Stimulated activated naive CD8-positive, alpha-beta T cell treated with anti-CD3 and anti-CD28 coated beads, Interleukin-15, amount 100 ng/mL, for 72 hours (primary cell): ENCODE results near the gene STX3.
"Not testable (repeated sequence)": the region's sequence is repeated elsewhere in the genome, so short reads cannot be mapped to it uniquely, and the experiment has no call there.

Source experiments
- ATAC-seq: fragments of 150-1000 bp; cut with Tn5 transposase; 2 replicates; pipeline ENCODE4 v1.10.0; 2021; ENCODE audit warnings: mild to moderate bottlenecking, moderate library complexity
- DNase-seq, 2 donors: peaks; one replicate each; pipeline ENCODE4 v3.0.0; 2021 to 2022
- H3K27ac Mint-ChIP-seq, 2 donors: one replicate each; pipeline ENCODE4 v1.8.0; 2022; ENCODE audit warnings: mild to moderate bottlenecking in 2 of 2, mixed read lengths in 2 of 2, moderate library complexity in 2 of 2
- H3K27me3 Mint-ChIP-seq: one replicate; pipeline ENCODE4 v1.8.0; 2022; ENCODE audit warnings: mixed read lengths
- H3K4me1 Mint-ChIP-seq: one replicate; pipeline ENCODE4 v1.8.0; 2022; ENCODE audit warnings: mild to moderate bottlenecking, mixed read lengths
- H3K4me3 Mint-ChIP-seq, 2 donors: one replicate each; pipeline ENCODE4 v1.8.0; 2022; ENCODE audit warnings: mild to moderate bottlenecking in 2 of 2, mixed read lengths in 2 of 2, moderate library complexity in 1 of 2
- H3K9me3 Mint-ChIP-seq, 2 donors: one replicate each; pipeline ENCODE4 v1.8.0; 2022; ENCODE audit warnings: mixed read lengths in 2 of 2

STX3 gene

GRCh38 chr11:59829358-59829757, 74.2 kb downstream of the STX3 start:
- Mint-ChIP-seq H3K9me3 (no peaks in the 10 kb centered on the region), H3K4me1 (peaks cover 8% of the 10 kb centered on the region), H3K4me3 (no peak overlapping the region), H3K27ac (no peak overlapping the region), H3K27me3 (peaks cover 8% of the 10 kb centered on the region)
- no peak for ATAC-seq
- no peak for DNase-seq

DNA sequence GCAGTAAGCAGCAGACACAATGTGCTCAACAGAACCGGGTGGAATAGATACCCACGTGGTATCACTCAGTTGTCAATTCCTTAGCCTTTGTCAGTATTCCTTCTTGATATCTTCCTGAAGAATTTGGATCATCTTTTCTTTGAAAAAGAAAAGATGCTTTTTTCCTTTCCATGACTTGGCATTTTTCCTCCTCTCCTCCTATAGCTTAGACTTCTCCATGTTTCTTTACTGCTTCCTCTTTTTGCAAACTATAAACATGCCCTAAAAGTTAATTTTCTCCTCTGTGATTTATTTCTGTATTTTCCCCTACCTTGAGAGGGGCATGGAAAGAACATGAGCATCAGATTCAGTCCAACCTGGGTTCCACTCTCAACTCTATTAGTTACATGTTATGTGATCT, 78.4 kb downstream of the STX3 start:
- Mint-ChIP-seq H3K4me1 (peaks cover 8% of the 10 kb centered on the region), H3K27me3 (peaks cover 13% of the 10 kb centered on the region), H3K9me3 (no peaks in the 10 kb centered on the region), H3K27ac (no peak overlapping the region), H3K4me3 (no peak overlapping the region)
- no peak for DNase-seq
- no peak for ATAC-seq

DNA sequence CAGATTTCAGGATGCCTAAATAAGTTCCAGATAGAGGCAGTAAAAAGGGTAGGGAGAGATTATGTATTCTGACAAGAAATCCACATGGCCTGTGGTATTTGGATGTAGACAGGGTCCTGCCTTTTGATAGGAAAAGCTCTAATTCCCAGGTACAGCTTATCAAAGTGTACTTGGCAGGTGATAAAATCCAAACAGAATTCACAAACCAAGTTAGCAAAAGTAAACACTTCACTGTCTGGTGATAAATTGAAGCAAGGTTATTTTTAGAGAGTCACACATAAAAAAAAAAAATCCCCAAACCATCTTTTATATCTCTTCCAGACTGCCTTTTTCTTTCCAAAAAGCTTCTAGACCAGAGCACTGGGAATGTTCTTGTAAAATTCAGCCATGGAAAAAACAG, 84.4 kb downstream of the STX3 start:
- Mint-ChIP-seq H3K27ac (no peak overlapping the region), H3K4me1 (no peaks in the 10 kb centered on the region), H3K9me3 (no peaks in the 10 kb centered on the region), H3K4me3 (no peak overlapping the region), H3K27me3 (peaks cover 23% of the 10 kb centered on the region)
- ATAC-seq (no peak), DNase-seq (no peak)

DNA sequence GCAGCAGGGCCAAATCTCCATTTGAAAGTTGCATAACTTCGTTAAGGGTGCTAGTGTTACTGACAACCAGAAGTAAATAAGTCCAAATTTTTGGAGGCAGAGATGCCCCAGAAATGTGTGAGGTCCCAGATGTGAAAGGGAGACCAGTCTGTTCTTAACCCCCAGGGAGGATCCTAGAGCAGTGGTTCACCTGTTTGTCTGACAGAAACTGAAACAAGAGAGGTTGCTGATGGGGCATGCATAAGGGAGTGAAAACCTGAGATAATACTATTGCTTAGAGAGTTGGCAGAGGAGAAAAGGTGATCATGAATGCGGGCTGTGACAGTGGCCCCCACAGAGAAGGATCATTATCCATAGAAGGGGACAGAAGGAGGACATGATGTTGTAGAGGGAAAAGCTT, 86.3 kb downstream of the STX3 start:
- Mint-ChIP-seq H3K4me3 (no peak overlapping the region), H3K27me3 (peaks cover 14% of the 10 kb centered on the region), H3K9me3 (no peaks in the 10 kb centered on the region), H3K4me1 (no peaks in the 10 kb centered on the region), H3K27ac (no peak overlapping the region)
- DNase-seq: no peak
- ATAC-seq: no peak

DNA sequence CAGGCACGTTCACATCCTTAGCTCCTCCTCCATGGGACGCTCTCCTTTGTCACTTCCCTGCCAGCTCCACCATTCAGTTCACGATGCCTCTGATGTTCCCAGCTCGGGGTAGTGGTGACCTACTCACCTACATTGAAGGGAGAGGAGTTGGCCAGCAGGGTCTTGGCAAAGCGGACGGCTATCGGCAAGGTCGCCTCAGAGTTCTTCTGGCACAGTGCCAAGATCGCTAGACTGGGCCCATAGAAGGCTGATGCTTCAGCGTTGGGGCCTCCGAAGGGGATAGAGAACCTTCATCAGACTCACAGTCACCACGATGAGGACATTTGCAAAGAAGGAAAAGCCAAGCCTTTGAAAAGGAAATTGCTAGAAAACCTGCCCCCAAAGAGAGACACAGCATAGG, 87.1 kb downstream of the STX3 start:
- Mint-ChIP-seq H3K27ac (no peak overlapping the region), H3K27me3 (peaks cover 16% of the 10 kb centered on the region), H3K9me3 (no peaks in the 10 kb centered on the region), H3K4me1 (no peaks in the 10 kb centered on the region), H3K4me3 (no peak overlapping the region)
- no peak for DNase-seq
- no peak for ATAC-seq

- no peak for ATAC-seq
- no peak within 1 kb of the TSS for H3K4me3 Mint-ChIP-seq
- H3K4me1 Mint-ChIP-seq: no peaks in the 10 kb centered on the region
- H3K27me3 Mint-ChIP-seq: peaks cover 15% of the 10 kb centered on the region
- no peaks in the 10 kb centered on the region for H3K9me3 Mint-ChIP-seq
- no peak within 1 kb of the TSS for H3K27ac Mint-ChIP-seq
- DNase-seq: no peak
Measured at GRCh38 chr11:59845399-59845798, 90.2 kb downstream of the STX3 start, which contains the start of gene CBLIF. Gene CBLIF, minus strand, starts transcription at chr11:59845499. Its CDS starts 46 bp downstream, at chr11:59845453.

DNA sequence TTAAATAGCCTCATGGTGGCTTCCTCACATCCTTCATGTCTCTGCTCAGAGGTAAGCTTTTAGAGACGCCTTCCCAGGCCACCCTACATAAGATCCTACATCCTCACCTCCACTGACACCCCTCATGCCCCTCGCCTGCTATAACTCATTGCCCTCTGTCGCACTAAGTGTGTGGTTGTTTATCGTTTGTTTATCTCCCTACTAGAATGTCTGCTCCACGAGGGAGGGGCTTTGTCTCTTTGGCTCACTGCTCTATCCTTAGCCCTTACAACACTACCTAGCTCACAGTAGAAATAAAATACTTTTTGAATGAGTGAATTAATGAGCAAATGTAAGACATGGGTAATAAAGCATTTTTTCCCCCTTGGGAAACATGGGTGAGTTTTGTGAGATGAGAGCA, 91.4 kb downstream of the STX3 start:
- DNase-seq (no peak), ATAC-seq (no peak)
- no peaks in the 10 kb centered on the region for H3K9me3 Mint-ChIP-seq
- peaks cover 15% of the 10 kb centered on the region for H3K27me3 Mint-ChIP-seq
- no peaks in the 10 kb centered on the region for H3K4me1 Mint-ChIP-seq
- H3K27ac Mint-ChIP-seq: no peak overlapping the region
- H3K4me3 Mint-ChIP-seq: no peak overlapping the region

DNA sequence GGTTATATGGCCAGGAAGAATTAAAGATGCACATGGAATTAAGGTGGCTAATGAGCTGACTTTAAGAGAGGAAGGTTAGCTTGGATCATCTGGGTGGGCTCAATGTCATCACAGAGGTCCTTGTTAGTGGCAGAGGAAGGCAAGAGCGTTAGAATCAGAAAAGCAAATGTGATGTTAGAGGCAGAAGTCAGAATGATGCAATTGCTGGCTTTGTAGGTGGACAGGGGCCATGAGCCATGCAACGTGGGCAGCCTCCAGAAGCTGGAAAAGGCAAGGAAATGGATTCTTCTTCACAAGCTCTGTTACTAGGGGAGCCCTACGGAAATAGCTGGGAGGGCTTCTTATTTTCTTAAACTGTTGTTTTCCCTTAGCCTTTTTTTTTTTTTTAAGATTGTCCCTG, 92.5 kb downstream of the STX3 start:
- DNase-seq (no peak), ATAC-seq (no peak)
- Mint-ChIP-seq H3K4me1 (no peaks in the 10 kb centered on the region), H3K9me3 (no peaks in the 10 kb centered on the region), H3K4me3 (no peak overlapping the region), H3K27ac (no peak overlapping the region), H3K27me3 (peaks cover 15% of the 10 kb centered on the region)

DNA sequence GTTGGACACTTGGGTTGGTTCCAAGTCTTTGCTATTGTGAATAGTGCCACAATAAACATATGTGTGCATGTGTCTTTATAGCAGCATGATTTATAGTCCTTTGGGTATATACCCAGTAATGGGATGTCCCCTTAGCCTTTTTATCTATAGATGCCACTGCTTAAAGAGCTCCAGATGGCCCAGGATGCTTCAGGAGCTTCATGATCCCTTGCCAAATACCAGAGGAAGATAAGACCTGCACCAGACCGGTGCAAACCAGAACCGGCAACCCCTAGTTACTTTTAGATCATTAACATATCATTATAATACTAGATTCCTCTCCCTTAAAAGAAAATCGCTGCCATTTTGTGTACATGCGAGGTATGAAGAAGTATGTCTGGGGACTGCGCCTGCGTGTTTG, 93.3 kb downstream of the STX3 start:
- H3K27ac Mint-ChIP-seq, H3K4me3 Mint-ChIP-seq, ATAC-seq, H3K9me3 Mint-ChIP-seq, DNase-seq, H3K4me1 Mint-ChIP-seq: not testable (repeated sequence)
- peaks cover 14% of the 10 kb centered on the region for H3K27me3 Mint-ChIP-seq

DNA sequence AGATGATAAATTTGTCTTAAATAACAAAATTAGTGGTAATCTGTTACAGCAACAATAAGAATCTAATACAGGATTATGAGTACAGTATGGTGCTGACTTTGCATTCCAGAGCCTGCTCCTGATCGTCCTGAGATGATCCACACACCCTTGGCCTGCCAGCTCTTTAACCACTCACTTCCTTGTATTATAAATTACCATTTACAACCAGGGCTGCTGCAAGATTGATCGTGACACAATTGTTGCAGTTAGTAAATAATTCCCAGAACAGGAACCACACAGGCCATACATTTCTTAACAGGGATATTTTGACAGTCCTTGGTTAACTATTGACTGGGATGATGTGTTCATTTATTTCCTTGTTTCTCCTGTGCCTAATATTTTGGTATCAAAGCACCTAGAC, 94.0 kb downstream of the STX3 start:
- no peak for DNase-seq
- Mint-ChIP-seq H3K4me1 (no peaks in the 10 kb centered on the region), H3K9me3 (no peaks in the 10 kb centered on the region), H3K4me3 (no peak overlapping the region), H3K27me3 (peaks cover 8% of the 10 kb centered on the region), H3K27ac (no peak overlapping the region)
- no peak for ATAC-seq

DNA sequence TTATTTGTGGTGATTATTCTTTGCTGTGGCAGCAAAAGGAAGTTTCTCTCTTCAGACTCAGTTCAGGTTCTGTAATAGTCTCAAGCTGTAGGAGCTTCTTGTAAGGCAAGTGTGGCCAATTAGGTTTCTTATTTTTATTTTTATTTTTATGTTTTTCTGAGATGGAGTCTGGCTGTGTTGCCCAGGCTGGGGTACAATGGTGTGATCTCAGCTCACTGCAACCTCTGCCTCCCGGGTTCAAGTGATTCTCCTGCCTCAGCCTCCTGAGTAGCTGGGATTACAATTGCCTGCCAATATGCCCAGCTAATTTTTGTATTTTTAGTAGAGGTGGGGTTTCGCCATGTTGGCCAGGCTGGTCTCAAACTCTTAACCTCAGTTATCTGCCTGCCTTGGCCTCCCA, 94.4 kb downstream of the STX3 start:
- not testable (repeated sequence) for DNase-seq, H3K27ac Mint-ChIP-seq, H3K4me1 Mint-ChIP-seq, ATAC-seq, H3K9me3 Mint-ChIP-seq, H3K27me3 Mint-ChIP-seq, H3K4me3 Mint-ChIP-seq

DNA sequence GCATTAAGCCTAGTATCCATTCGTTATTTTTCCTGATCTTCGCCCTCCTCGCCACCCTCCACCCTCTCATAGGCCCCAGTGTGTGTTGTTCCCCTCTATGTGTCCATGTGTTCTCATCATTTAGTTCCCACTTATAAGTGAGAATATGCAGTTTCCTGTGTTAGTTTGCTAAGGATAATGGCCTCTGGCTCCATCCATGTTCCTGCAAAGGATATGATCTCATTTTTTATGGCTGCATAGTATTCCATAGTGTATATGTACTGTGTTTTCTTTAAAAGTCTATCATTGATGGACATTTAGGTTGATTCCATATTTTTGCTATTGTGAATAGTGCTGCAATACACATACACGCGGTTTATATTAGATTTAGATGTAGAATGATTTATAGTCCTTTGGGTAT, 96.2 kb downstream of the STX3 start:
- peaks cover 12% of the 10 kb centered on the region for H3K27me3 Mint-ChIP-seq
- H3K4me1 Mint-ChIP-seq, ATAC-seq, H3K27ac Mint-ChIP-seq, DNase-seq, H3K9me3 Mint-ChIP-seq, H3K4me3 Mint-ChIP-seq: not testable (repeated sequence)

- DNase-seq: no peak
- H3K4me1 Mint-ChIP-seq: peaks cover 14% of the 10 kb centered on the region
- no peak overlapping the region for H3K4me3 Mint-ChIP-seq
- H3K27ac Mint-ChIP-seq: no peak overlapping the region
- H3K27me3 Mint-ChIP-seq: peaks cover 25% of the 10 kb centered on the region
- no peaks in the 10 kb centered on the region for H3K9me3 Mint-ChIP-seq
- ATAC-seq: no peak
Measured at GRCh38 chr11:59854871-59855270, 99.7 kb downstream of the STX3 start.
